GM12801 (cell line): ENCODE results near the gene EPN2.

Experiments used
- CTCF ChIP-seq: IDR thresholded peaks from one replicate; pipeline ENCODE4 v1.5.1; 2011; ENCODE audit warnings: control low read depth; ENCODE audit not compliant: insufficient read length; ENCODE audit errors: extremely low read depth

EPN2 gene

GRCh38 chr17:19263641-19264051, 26.5 kb downstream of the EPN2 start:
- TF ChIP-seq CTCF = no peak

GRCh38 chr17:19264268-19264667, 27.1 kb downstream of the EPN2 start:
- no peak for TF ChIP-seq CTCF

GRCh38 chr17:19264681-19265080, 27.5 kb downstream of the EPN2 start:
- TF ChIP-seq CTCF = no peak

- TF ChIP-seq CTCF = no peak
Observed at GRCh38 chr17:19265755-19266154, 28.6 kb downstream of the EPN2 start.

GRCh38 chr17:19268611-19269010, 31.4 kb downstream of the EPN2 start:
- no peak for TF ChIP-seq CTCF

GRCh38 chr17:19269106-19269505, 31.9 kb downstream of the EPN2 start:
- TF ChIP-seq CTCF = no peak

- TF ChIP-seq CTCF = no peak
Observed at GRCh38 chr17:19269641-19270040, 32.5 kb downstream of the EPN2 start.

- no peak for TF ChIP-seq CTCF
Observed at GRCh38 chr17:19270347-19270703, 33.2 kb downstream of the EPN2 start.
